Activated T-cell treated with anti-CD3 and anti-CD28 coated beads, Interleukin-2, amount 50 U/mL, for 4 hours (primary cell): ENCODE measurements around the gene SNX20. TPM values are rescaled to one million over a fixed set of nuclear protein-coding genes. Genes with fewer than 3 reads are reported as not detected.

Experiments used
- ATAC-seq, 2 donors: fragments of 200-7000 bp; cut with Tn5 transposase; one replicate each; pipeline ENCODE4 v1.10.0; 2021
- DNase-seq: peaks from one replicate; pipeline ENCODE4 v3.0.0-alpha.2; 2020
- H3K27me3 Mint-ChIP-seq: one replicate; pipeline ENCODE4 v1.8.0; 2021; ENCODE audit warnings: low read depth, mixed read lengths
- H3K36me3 Mint-ChIP-seq: one replicate; pipeline ENCODE4 v1.8.0; 2022; ENCODE audit warnings: mixed read lengths; ENCODE audit not compliant: insufficient read depth
- H3K4me1 Mint-ChIP-seq: one replicate; pipeline ENCODE4 v1.8.0; 2021; ENCODE audit warnings: low read depth, mixed read lengths
- H3K4me3 Mint-ChIP-seq: one replicate; pipeline ENCODE4 v1.8.0; 2021; ENCODE audit warnings: mild to moderate bottlenecking, moderate library complexity, mixed read lengths
- H3K9me3 Mint-ChIP-seq: one replicate; pipeline ENCODE4 v1.8.0; 2021; ENCODE audit warnings: mixed read lengths
- total RNA-seq, 3 donors: library from RNA; stranded (reverse); gene quantifications; one replicate each; pipeline ENCODE4 v1.2.1, GENCODE V29; 2021

The SNX20 gene
- total RNA-seq, 3 donors from 2014 or later: 16.3 to 25.7 (median 16.6) TPM

GRCh38 chr16:50634947-50635346 is 46.2 kb downstream of the SNX20 start:
- DNase-seq (no peak), ATAC-seq (no peak)
- no peaks in the 10 kb centered on the region for H3K9me3 Mint-ChIP-seq
- H3K27me3 Mint-ChIP-seq: no peaks in the 10 kb centered on the region
- H3K36me3 Mint-ChIP-seq: peaks cover 7% of the 10 kb centered on the region
- H3K4me1 Mint-ChIP-seq: peaks cover 7% of the 10 kb centered on the region
- no peak overlapping the region for H3K4me3 Mint-ChIP-seq

- H3K9me3 Mint-ChIP-seq: no peaks in the 10 kb centered on the region
- no peaks in the 10 kb centered on the region for H3K27me3 Mint-ChIP-seq
- ATAC-seq: no peak
- H3K4me1 Mint-ChIP-seq: peaks cover 7% of the 10 kb centered on the region
- no peak for DNase-seq
- no peak overlapping the region for H3K4me3 Mint-ChIP-seq
- H3K36me3 Mint-ChIP-seq: peaks cover 7% of the 10 kb centered on the region
Observed at GRCh38 chr16:50634090-50634489, 47.0 kb downstream of the SNX20 start.

- H3K36me3 Mint-ChIP-seq: peaks cover 7% of the 10 kb centered on the region
- no peak overlapping the region for H3K4me3 Mint-ChIP-seq
Observed at GRCh38 chr16:50632927-50633800, 47.9 kb downstream of the SNX20 start.

GRCh38 chr16:50631985-50632576 is 49.0 kb downstream of the SNX20 start:
- DNase-seq (no peak), ATAC-seq (no peak)
- Mint-ChIP-seq H3K4me3 (no peak overlapping the region), H3K9me3 (no peaks in the 10 kb centered on the region), H3K27me3 (no peaks in the 10 kb centered on the region), H3K36me3 (peaks cover 7% of the 10 kb centered on the region), H3K4me1 (peaks cover 15% of the 10 kb centered on the region)

More at GRCh38 chr16:50632927-50633800, 47.9 kb downstream of the SNX20 start:
- no peaks in the 10 kb centered on the region for H3K9me3 Mint-ChIP-seq
- DNase-seq (no peak), ATAC-seq (no peak)
- no peaks in the 10 kb centered on the region for H3K27me3 Mint-ChIP-seq
- peaks cover 7% of the 10 kb centered on the region for H3K4me1 Mint-ChIP-seq

- H3K4me1 Mint-ChIP-seq: peaks cover 17% of the 10 kb centered on the region
- no peaks in the 10 kb centered on the region for H3K9me3 Mint-ChIP-seq
- DNase-seq (no peak), ATAC-seq (no peak)
- H3K27me3 Mint-ChIP-seq: no peaks in the 10 kb centered on the region
- peaks cover 7% of the 10 kb centered on the region for H3K36me3 Mint-ChIP-seq
- no peak overlapping the region for H3K4me3 Mint-ChIP-seq
Observed at GRCh38 chr16:50631249-50631984, 49.7 kb downstream of the SNX20 start.

- ATAC-seq (no peak), DNase-seq (no peak)
- Mint-ChIP-seq H3K9me3 (no peaks in the 10 kb centered on the region), H3K27me3 (no peaks in the 10 kb centered on the region), H3K36me3 (peaks cover 7% of the 10 kb centered on the region), H3K4me3 (no peak overlapping the region), H3K4me1 (peaks cover 19% of the 10 kb centered on the region)
Observed at GRCh38 chr16:50630394-50631020, 50.6 kb downstream of the SNX20 start.

- no peaks in the 10 kb centered on the region for H3K27me3 Mint-ChIP-seq
Observed at GRCh38 chr16:50629334-50629733, 51.8 kb downstream of the SNX20 start.

GRCh38 chr16:50628156-50628802 is 52.8 kb downstream of the SNX20 start:
- no peaks in the 10 kb centered on the region for H3K9me3 Mint-ChIP-seq
- H3K27me3 Mint-ChIP-seq: no peaks in the 10 kb centered on the region
- ATAC-seq: no peak
- no peak overlapping the region for H3K4me3 Mint-ChIP-seq
- peaks cover 7% of the 10 kb centered on the region for H3K36me3 Mint-ChIP-seq
- peaks cover 30% of the 10 kb centered on the region for H3K4me1 Mint-ChIP-seq
- no peak for DNase-seq

More at GRCh38 chr16:50629334-50629733, 51.8 kb downstream of the SNX20 start:
- Mint-ChIP-seq H3K36me3 (peaks cover 7% of the 10 kb centered on the region), H3K4me1 (peaks cover 20% of the 10 kb centered on the region), H3K4me3 (no peak overlapping the region), H3K9me3 (no peaks in the 10 kb centered on the region)
- DNase-seq: no peak
- no peak for ATAC-seq

- peaks cover 5% of the 10 kb centered on the region for H3K36me3 Mint-ChIP-seq
- DNase-seq (peak; percentile 25), ATAC-seq (peak; percentile 63 to 71)
- peaks cover 33% of the 10 kb centered on the region for H3K4me1 Mint-ChIP-seq
- no peaks in the 10 kb centered on the region for H3K27me3 Mint-ChIP-seq
- H3K9me3 Mint-ChIP-seq: no peaks in the 10 kb centered on the region
- peak overlapping the region; percentile 59 for H3K4me3 Mint-ChIP-seq
Observed at GRCh38 chr16:50627419-50627818, 53.7 kb downstream of the SNX20 start.

GRCh38 chr16:50626868-50627267 is 54.2 kb downstream of the SNX20 start:
- H3K4me3 Mint-ChIP-seq: no peak overlapping the region
- no peak for ATAC-seq
- no peak for DNase-seq

GRCh38 chr16:50625374-50625773 is 55.7 kb downstream of the SNX20 start:
- Mint-ChIP-seq H3K4me3 (no peak overlapping the region), H3K4me1 (peaks cover 33% of the 10 kb centered on the region), H3K27me3 (no peaks in the 10 kb centered on the region), H3K9me3 (no peaks in the 10 kb centered on the region), H3K36me3 (no peaks in the 10 kb centered on the region)
- ATAC-seq: no peak
- DNase-seq: no peak

More at GRCh38 chr16:50626868-50627267, 54.2 kb downstream of the SNX20 start:
- H3K27me3 Mint-ChIP-seq: no peaks in the 10 kb centered on the region
- H3K4me1 Mint-ChIP-seq: peaks cover 33% of the 10 kb centered on the region
- H3K36me3 Mint-ChIP-seq: peaks cover 5% of the 10 kb centered on the region
- no peaks in the 10 kb centered on the region for H3K9me3 Mint-ChIP-seq

- no peak for DNase-seq
- Mint-ChIP-seq H3K4me3 (no peak overlapping the region), H3K9me3 (no peaks in the 10 kb centered on the region), H3K27me3 (no peaks in the 10 kb centered on the region), H3K4me1 (peaks cover 33% of the 10 kb centered on the region), H3K36me3 (no peaks in the 10 kb centered on the region)
- no peak for ATAC-seq
Observed at GRCh38 chr16:50624449-50624970, 56.6 kb downstream of the SNX20 start.

- H3K27me3 Mint-ChIP-seq: no peaks in the 10 kb centered on the region
- ATAC-seq (no peak), DNase-seq (no peak)
- no peak overlapping the region for H3K4me3 Mint-ChIP-seq
- peaks cover 32% of the 10 kb centered on the region for H3K4me1 Mint-ChIP-seq
- H3K36me3 Mint-ChIP-seq: no peaks in the 10 kb centered on the region
- H3K9me3 Mint-ChIP-seq: no peaks in the 10 kb centered on the region
Observed at GRCh38 chr16:50622643-50623369, 58.3 kb downstream of the SNX20 start.
